Esophagus squamous epithelium (tissue), 5 donors: ENCODE results near the gene IP6K2. TPM values are rescaled to one million over a fixed set of nuclear protein-coding genes. Genes with fewer than 3 reads are reported as not detected.
"Not testable (repeated sequence)": the region's sequence is repeated elsewhere in the genome, so short reads cannot be mapped to it uniquely, and the experiment has no call there.

Source experiments
- DNase-seq: peaks from one replicate; lab custom pipeline; 2025; lab: John Stamatoyannopoulos, UW
- H3K27ac ChIP-seq, 4 donors: fragments of 200-600 bp; sonication (generic); one replicate each; pipeline ENCODE4 v1.5.1; 2016 to 2019; ENCODE audit warnings: mild to moderate bottlenecking in 1 of 4
- H3K27me3 ChIP-seq, 4 donors: fragments of 200-600 bp; sonication (generic); 1 replicate in 3 of 4; 2 replicates in 1 of 4; pipeline versions ENCODE4 v1.5.1 to v1.6.0; 2017 to 2021; ENCODE audit warnings: antibody characterized with exemption in 1 of 4
- H3K36me3 ChIP-seq, 3 donors: fragments of 200-600 bp; sonication (generic); one replicate each; pipeline ENCODE4 v1.5.1; 2016 to 2019
- H3K4me1 ChIP-seq, 3 donors: fragments of 200-600 bp; sonication (generic); one replicate each; pipeline ENCODE4 v1.5.1; 2017 to 2019
- H3K4me3 ChIP-seq, 4 donors: fragments of 200-600 bp; sonication (generic); 1 replicate in 3 of 4; 2 replicates in 1 of 4; pipeline ENCODE4 v1.5.1; 2016 to 2019; ENCODE audit warnings: mild to moderate bottlenecking in 2 of 4, moderate library complexity in 1 of 4
- H3K9me3 ChIP-seq, 3 donors: fragments of 200-600 bp; sonication (generic); one replicate each; pipeline ENCODE4 v1.5.1; 2016 to 2019
- CTCF ChIP-seq, 6 experiments: fragments of 450-650 bp in 4 of 6; fragments of 200-600 bp in 2 of 6; sonication (generic) in 2 of 6; IDR thresholded peaks; one replicate each; pipeline ENCODE4 v1.5.1; 2016 to 2019; ENCODE audit warnings: antibody characterized with exemption in 6 of 6, mild to moderate bottlenecking in 4 of 6, moderate library complexity in 4 of 6
- POLR2A ChIP-seq, 4 donors: fragments of 450-650 bp; IDR thresholded peaks; one replicate each; pipeline ENCODE4 v1.6.1; 2017; ENCODE audit warnings: antibody characterized with exemption in 4 of 4, mild to moderate bottlenecking in 4 of 4, moderate library complexity in 3 of 4
- WGBS, 2 donors: methylation state at CpG; one replicate each; pipeline ENCODE4 v1.1.5; 2018; 5-methylcytosine and 5-hydroxymethylcytosine counted together
- intact Hi-C: fragments of 100-400 bp; cut with DNase I; formaldehyde crosslinking; loops from one replicate; pipeline ENCODE4 v1.15.0; 2022
- total RNA-seq, 4 donors: library from RNA; depleted of rRNA; stranded (reverse); fragments of >200 nt; gene quantifications; one replicate each; pipeline ENCODE4 v1.1.0, GENCODE V29; 2016
- donor health status: DM: yes; HTN: yes; CAD: no.

Gene IP6K2
- total RNA-seq, 4 donors from 2014 or later = 52.1 to 94.6 (median 67.9) TPM

GRCh38 chr3:48747015-48747615 is 30.1 kb upstream of the IP6K2 start:
- no peaks in the 10 kb centered on the region for H3K27me3 ChIP-seq
- no peaks in the 10 kb centered on the region for H3K9me3 ChIP-seq
- no peak overlapping the region for H3K4me3 ChIP-seq
- H3K4me1 ChIP-seq = no peaks in the 10 kb centered on the region
- TF ChIP-seq POLR2A (IDR thresholded peaks at IDR 0.05) (no peak), CTCF (IDR thresholded peaks at IDR 0.05) (no peak)
- 79 to 83% methylated on average over 4 of the region's 4 CpGs for WGBS, 2 donors
- H3K27ac ChIP-seq = peak overlapping the region in 3 of 4 donors; percentile 1 to 44 (median 26)
- peaks cover 0 to 68% (median 18%) of the 10 kb centered on the region in 3 donors for H3K36me3 ChIP-seq
- intact Hi-C loops = no loop called here
- no peak for DNase-seq

- no peak overlapping the region for H3K4me3 ChIP-seq
- intact Hi-C loops = no loop called here
- no peak for TF ChIP-seq CTCF (IDR thresholded peaks at IDR 0.05)
- no peak for TF ChIP-seq POLR2A (IDR thresholded peaks at IDR 0.05)
- 85 to 87% methylated on average over 7 of the region's 7 CpGs for WGBS, 2 donors
- H3K27me3 ChIP-seq = no peaks in the 10 kb centered on the region
- H3K4me1 ChIP-seq = peaks cover 20 to 32% (median 27%) of the 10 kb centered on the region in 3 donors
- no peak overlapping the region for H3K27ac ChIP-seq
- H3K36me3 ChIP-seq = peaks cover 0 to 35% (median 2%) of the 10 kb centered on the region in 3 donors
- DNase-seq = no peak
- H3K9me3 ChIP-seq = no peaks in the 10 kb centered on the region
These were observed 26.8 kb upstream of the IP6K2 start for GRCh38 chr3:48743773-48744172.

- Histone ChIP-seq H3K36me3 (peaks cover 0 to 17% (median 0%) of the 10 kb centered on the region in 3 donors), H3K4me1 (peaks cover 26 to 58% (median 43%) of the 10 kb centered on the region in 3 donors), H3K27ac (peak overlapping the region in 2 of 4 donors; percentile 71 to 75)
- H3K9me3 ChIP-seq, DNase-seq, H3K4me3 ChIP-seq, intact Hi-C loops, H3K27me3 ChIP-seq: not testable (repeated sequence)
- WGBS, 2 donors = 58 to 69% methylated on average over 9 to 10 of the region's 10 CpGs
These were observed 24.2 kb upstream of the IP6K2 start for GRCh38 chr3:48741226-48741625.

GRCh38 chr3:48739955-48740823 is 23.2 kb upstream of the IP6K2 start:
- peaks cover 34 to 68% (median 43%) of the 10 kb centered on the region in 3 donors for H3K4me1 ChIP-seq
- intact Hi-C loops = no loop called here
- no peaks in the 10 kb centered on the region for H3K27me3 ChIP-seq
- WGBS, 2 donors = 0 to 10% methylated on average over 5 to 9 of the region's 15 CpGs
- TF ChIP-seq CTCF (IDR thresholded peaks at IDR 0.05) (peak; percentile 69 to 91 (median 87)), POLR2A (IDR thresholded peaks at IDR 0.05) (no peak)
- peak overlapping the region; percentile 66 to 84 (median 73) for H3K27ac ChIP-seq
- peak overlapping the region in 3 of 4 donors; percentile 4 to 50 (median 11) for H3K4me3 ChIP-seq
- peaks cover 0 to 8% (median 0%) of the 10 kb centered on the region in 3 donors for H3K36me3 ChIP-seq
- H3K9me3 ChIP-seq = no peaks in the 10 kb centered on the region
- no peak for DNase-seq

GRCh38 chr3:48739617-48739954 is 22.6 kb upstream of the IP6K2 start:
- H3K36me3 ChIP-seq = peaks cover 0 to 2% (median 0%) of the 10 kb centered on the region in 3 donors
- WGBS, 2 donors = 53% methylated on average over 3 of the region's 6 CpGs; no CpG with 5 or more reads in 1 of the 2 donors
- peaks cover 34 to 74% (median 43%) of the 10 kb centered on the region in 3 donors for H3K4me1 ChIP-seq
- no peak for TF ChIP-seq POLR2A (IDR thresholded peaks at IDR 0.05)
- TF ChIP-seq CTCF (IDR thresholded peaks at IDR 0.05) = no peak
- intact Hi-C loops = no loop called here
- no peak for DNase-seq
- peak overlapping the region in 1 of 4 donors; percentile 50 for H3K4me3 ChIP-seq
- H3K27me3 ChIP-seq = no peaks in the 10 kb centered on the region
- peak overlapping the region; percentile 66 to 84 (median 73) for H3K27ac ChIP-seq
- no peaks in the 10 kb centered on the region for H3K9me3 ChIP-seq
